Lower leg skin (tissue), 4 donors: ENCODE measurements around the gene PRKAG1. TPM values are rescaled to one million over a fixed set of nuclear protein-coding genes. Genes with fewer than 3 reads are reported as not detected.

Source experiments
- DNase-seq, 2 donors: peaks; one replicate each; pipeline ENCODE4 v3.0.0-alpha.2; 2019; ENCODE audit warnings: low spot score in 2 of 2
- H3K4me3 ChIP-seq: fragments of 200-600 bp; sonication (generic); 2 replicates; pipeline ENCODE4 v1.5.1; 2017; ENCODE audit warnings: mild to moderate bottlenecking, low read depth; ENCODE audit not compliant: poor library complexity, severe bottlenecking
- POLR2A ChIP-seq, 2 donors: fragments of 450-650 bp; IDR thresholded peaks; one replicate each; pipeline ENCODE4 v1.6.1; 2016 to 2017; ENCODE audit warnings: antibody characterized with exemption in 2 of 2, mild to moderate bottlenecking in 1 of 2, moderate library complexity in 1 of 2
- WGBS, 2 donors: methylation state at CpG; one replicate each; pipeline ENCODE4 v1.1.5; 2018; 5-methylcytosine and 5-hydroxymethylcytosine counted together
- intact Hi-C: fragments of 100-400 bp; cut with DNase I; formaldehyde crosslinking; loops from one replicate; pipeline ENCODE4 v1.15.0; 2023; ENCODE audit warnings: low total_unique reads
- total RNA-seq, 4 donors: library from RNA; depleted of rRNA; stranded (reverse); fragments of >200 nt; gene quantifications; one replicate each; pipeline ENCODE4 v1.1.0, GENCODE V29; 2016
- TF ChIP-seq, protein P1 (sequence below), 3 donors: fragments of 450-650 bp; IDR thresholded peaks; one replicate each; pipeline ENCODE4 v1.5.1; 2016; ENCODE audit warnings: antibody characterized with exemption in 3 of 3, mild to moderate bottlenecking in 3 of 3, moderate library complexity in 2 of 3

Gene PRKAG1
- total RNA-seq, 4 donors from 2014 or later, result 30.3 to 57.8 (median 49.2) TPM

GRCh38 chr12:48956279-48957140 lies 62.1 kb downstream of the PRKAG1 start:
- intact Hi-C loops, result no loop called here
- 0 to 1% methylated on average over 29 of the region's 29 CpGs for WGBS, 2 donors
- peak overlapping the region; percentile 99 for H3K4me3 ChIP-seq
- TF ChIP-seq, protein P1, sequence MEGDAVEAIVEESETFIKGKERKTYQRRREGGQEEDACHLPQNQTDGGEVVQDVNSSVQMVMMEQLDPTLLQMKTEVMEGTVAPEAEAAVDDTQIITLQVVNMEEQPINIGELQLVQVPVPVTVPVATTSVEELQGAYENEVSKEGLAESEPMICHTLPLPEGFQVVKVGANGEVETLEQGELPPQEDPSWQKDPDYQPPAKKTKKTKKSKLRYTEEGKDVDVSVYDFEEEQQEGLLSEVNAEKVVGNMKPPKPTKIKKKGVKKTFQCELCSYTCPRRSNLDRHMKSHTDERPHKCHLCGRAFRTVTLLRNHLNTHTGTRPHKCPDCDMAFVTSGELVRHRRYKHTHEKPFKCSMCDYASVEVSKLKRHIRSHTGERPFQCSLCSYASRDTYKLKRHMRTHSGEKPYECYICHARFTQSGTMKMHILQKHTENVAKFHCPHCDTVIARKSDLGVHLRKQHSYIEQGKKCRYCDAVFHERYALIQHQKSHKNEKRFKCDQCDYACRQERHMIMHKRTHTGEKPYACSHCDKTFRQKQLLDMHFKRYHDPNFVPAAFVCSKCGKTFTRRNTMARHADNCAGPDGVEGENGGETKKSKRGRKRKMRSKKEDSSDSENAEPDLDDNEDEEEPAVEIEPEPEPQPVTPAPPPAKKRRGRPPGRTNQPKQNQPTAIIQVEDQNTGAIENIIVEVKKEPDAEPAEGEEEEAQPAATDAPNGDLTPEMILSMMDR (IDR thresholded peaks at IDR 0.05), result no peak
- TF ChIP-seq POLR2A (IDR thresholded peaks at IDR 0.05), result no peak
- DNase-seq, result peak; percentile 88 to 96

DNA sequence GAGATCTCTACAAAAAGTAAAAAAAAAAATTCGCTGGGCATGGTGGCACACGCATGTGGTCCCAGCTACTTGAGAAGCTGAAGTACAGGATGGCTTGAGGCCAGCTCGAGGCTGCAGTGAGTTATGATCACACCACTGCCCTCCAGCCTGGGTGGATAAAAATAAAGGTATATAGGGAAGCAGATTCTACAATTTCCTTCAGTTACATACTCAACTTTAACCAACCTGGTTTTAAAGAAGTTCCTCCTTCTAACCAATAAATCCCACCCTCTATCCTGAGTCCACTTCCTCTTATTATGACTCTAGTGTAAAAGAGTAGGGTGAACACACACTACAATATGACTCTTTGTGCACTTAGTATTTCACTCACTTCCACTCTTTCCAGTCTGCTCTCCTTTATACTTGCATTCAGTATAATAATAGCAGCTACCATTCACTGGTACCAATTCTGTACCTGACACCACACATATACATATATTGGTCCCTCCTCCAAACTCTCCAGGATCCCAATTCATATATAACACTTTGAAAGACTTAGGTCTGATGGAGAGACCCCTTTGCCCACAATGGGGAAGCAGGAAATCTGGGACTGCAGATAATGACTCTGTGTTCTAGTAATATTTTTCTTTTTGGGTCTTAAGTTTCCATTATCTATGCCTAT lies 63.6 kb downstream of the PRKAG1 start:
- intact Hi-C loops, result no loop called here
- WGBS, 2 donors, result 54 to 68% methylated on average over 3 of the region's 3 CpGs
- H3K4me3 ChIP-seq, result no peak overlapping the region
- TF ChIP-seq POLR2A (IDR thresholded peaks at IDR 0.05), result no peak
- TF ChIP-seq, protein P1 (IDR thresholded peaks at IDR 0.05), result no peak
- no peak for DNase-seq

DNA sequence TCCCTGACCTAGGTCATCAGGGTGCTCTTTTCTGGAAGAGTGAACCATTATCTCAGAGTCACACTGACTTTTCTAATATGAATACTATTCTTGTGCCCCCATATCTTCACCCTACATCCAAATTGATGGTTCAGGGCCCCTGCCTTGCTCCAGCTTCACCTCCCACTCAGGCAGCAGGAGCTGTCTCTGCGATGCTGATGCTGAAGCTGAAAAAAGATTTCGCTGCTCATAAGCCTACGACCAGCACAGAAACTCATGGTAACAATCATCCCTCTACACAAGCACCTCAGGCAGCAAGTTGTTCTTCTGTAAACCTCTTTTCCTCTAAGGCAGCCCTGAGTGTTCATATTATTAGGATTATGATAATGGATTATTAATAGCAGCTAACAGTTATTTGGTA lies 64.5 kb downstream of the PRKAG1 start:
- no peak for DNase-seq
- WGBS, 2 donors, result 93 to 99% methylated on average over 3 of the region's 3 CpGs
- intact Hi-C loops, result no loop called here
- TF ChIP-seq POLR2A (IDR thresholded peaks at IDR 0.05), result no peak
- TF ChIP-seq, protein P1 (IDR thresholded peaks at IDR 0.05), result no peak
- no peak overlapping the region for H3K4me3 ChIP-seq

DNA sequence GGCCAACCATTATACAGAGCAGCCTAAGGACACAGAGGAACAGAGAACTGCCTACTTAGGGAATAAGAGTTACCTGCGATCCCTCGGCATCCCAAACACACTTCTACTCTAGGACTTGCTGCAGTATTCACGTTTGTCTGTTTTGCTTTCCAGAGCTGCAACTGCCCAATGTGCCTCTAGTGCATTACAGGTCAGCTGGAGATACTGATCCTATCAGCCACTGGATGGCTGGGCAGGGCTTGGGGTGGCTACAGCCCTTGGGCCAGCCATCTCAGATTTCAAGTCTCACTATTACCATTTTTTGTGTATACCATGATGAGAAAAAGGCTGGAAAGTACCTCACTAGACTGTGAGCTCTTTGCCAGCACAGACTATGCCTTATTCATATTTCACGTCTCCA lies 65.9 kb downstream of the PRKAG1 start:
- no peak overlapping the region for H3K4me3 ChIP-seq
- WGBS, 2 donors, result 84 to 95% methylated on average over 4 of the region's 4 CpGs
- TF ChIP-seq, protein P1 (IDR thresholded peaks at IDR 0.05), result no peak
- TF ChIP-seq POLR2A (IDR thresholded peaks at IDR 0.05), result no peak
- no peak for DNase-seq
- intact Hi-C loops, result no loop called here

Other genes starting within 250 kb of the PRKAG1 start
- 10 to 100 TPM; 17.2 to 22.8 (median 20.2) TPM for gene ADCY6, start 229.7 kb downstream of the PRKAG1 start, total RNA-seq
- gene CACNB3, start 200.3 kb downstream of the PRKAG1 start, total RNA-seq, result 10 to 100 TPM in 1 of 4 donors, 1 to 10 TPM in 3; 8.4 to 15.3 (median 9.5) TPM
- gene DDX23, start 166.6 kb downstream of the PRKAG1 start, total RNA-seq, result 10 to 100 TPM; 56.5 to 74.3 (median 66.9) TPM
- gene RND1, start 152.9 kb downstream of the PRKAG1 start, total RNA-seq, result 1 to 10 TPM in 1 of 4 donors, under 1 TPM in 1, not detected in 2; 0.49 to 1.2 TPM
- gene FKBP11, start 93.3 kb downstream of the PRKAG1 start, total RNA-seq, result 1 to 10 TPM; 4.3 to 8.7 (median 7.9) TPM
- gene ARF3, start 61.3 kb downstream of the PRKAG1 start, total RNA-seq, result 10 to 100 TPM; 65.1 to 89.3 (median 80.1) TPM
- gene WNT10B, start 47.0 kb downstream of the PRKAG1 start, total RNA-seq, result 1 to 10 TPM in 3 of 4 donors, under 1 TPM in 1; 0.30 to 7.2 (median 2.0) TPM
- gene WNT1, start 40.5 kb downstream of the PRKAG1 start, total RNA-seq, result not detected
- gene DDN, start 19.4 kb downstream of the PRKAG1 start, total RNA-seq, result under 1 TPM in 3 of 4 donors, not detected in 1; 0.05 to 0.29 (median 0.13) TPM
- 100 to 1,000 TPM in 1 of 4 donors, 10 to 100 TPM in 3; 43.2 to 169 (median 79.6) TPM for gene KMT2D, start 42.0 kb upstream of the PRKAG1 start, total RNA-seq
- gene RHEBL1, start 51.2 kb upstream of the PRKAG1 start, total RNA-seq, result 1 to 10 TPM; 1.4 to 2.1 (median 1.9) TPM
- under 1 TPM in 3 of 4 donors, not detected in 1; 0.23 to 0.45 (median 0.29) TPM for gene DHH, start 76.0 kb upstream of the PRKAG1 start, total RNA-seq
- 100 to 1,000 TPM in 1 of 4 donors, 10 to 100 TPM in 3; 39.7 to 129 (median 49.4) TPM for gene LMBR1L, start 92.1 kb upstream of the PRKAG1 start, total RNA-seq
- 100 to 1,000 TPM; 199 to 347 (median 240) TPM for gene TUBA1B, start 112.6 kb upstream of the PRKAG1 start, total RNA-seq
- 100 to 1,000 TPM in 2 of 4 donors, 10 to 100 TPM in 2; 68.0 to 137 (median 108) TPM for gene TUBA1A, start 170.3 kb upstream of the PRKAG1 start, total RNA-seq
- 100 to 1,000 TPM; 211 to 475 (median 280) TPM for gene TUBA1C, start 246.3 kb upstream of the PRKAG1 start, total RNA-seq